Measurements from ENCODE around the gene DENND5A.
"Not testable (repeated sequence)": the region's sequence is repeated elsewhere in the genome, so short reads cannot be mapped to it uniquely, and the experiment has no call there.

Gene DENND5A

DNA sequence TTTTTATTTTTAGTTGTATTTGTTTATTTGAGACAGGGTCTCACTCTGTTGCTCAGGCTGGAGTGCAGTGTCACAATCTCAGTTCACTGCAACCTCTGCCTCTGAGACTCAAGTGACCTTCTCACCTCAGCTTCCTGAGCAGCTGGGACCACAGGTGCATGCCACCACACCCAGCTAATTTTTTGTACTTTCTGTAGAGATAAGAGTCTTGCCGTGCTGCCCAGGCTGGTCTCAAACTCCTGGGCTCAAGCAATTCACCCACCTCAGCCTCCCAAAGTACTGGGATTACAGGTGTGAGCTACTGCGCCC, 4.4 kb downstream of the DENND5A start:
- not testable (repeated sequence) for H3K4me1 ChIP-seq (ENCODE audit: control insufficient read depth, low read depth, low read length); H3K27ac ChIP-seq (ENCODE audit: low read depth, low read length); H3K4me3 ChIP-seq (ENCODE audit: low read length); H3K9ac ChIP-seq (ENCODE audit: low read length); H2BK5ac ChIP-seq (ENCODE audit: low read length); H3K79me1 ChIP-seq (ENCODE audit: low read length); H3K56ac ChIP-seq (ENCODE audit: low read length); DNase-seq; H4K8ac ChIP-seq (ENCODE audit: low read depth, low read length); H3K27me3 ChIP-seq (ENCODE audit: insufficient read depth, low read length, poor library complexity); H3K36me3 ChIP-seq (ENCODE audit: control insufficient read depth, insufficient read depth, low read length); H3K4me2 ChIP-seq (ENCODE audit: low read length); H4K5ac ChIP-seq (ENCODE audit: low read length); H2AK5ac ChIP-seq (ENCODE audit: low read length); H3K18ac ChIP-seq (ENCODE audit: low read length); H2BK15ac ChIP-seq (replicated peaks; ENCODE audit: low read depth); H3K4ac ChIP-seq (ENCODE audit: low read depth, low read length); H3K23ac ChIP-seq (ENCODE audit: low read length); H2BK120ac ChIP-seq (ENCODE audit: low read depth, low read length)
- WGBS (ENCODE audit: extremely low coverage, insufficient coverage, low lambda C conversion rate) = no CpG with 5 or more reads among the region's 2 CpGs
- H3K79me2 ChIP-seq (ENCODE audit: control insufficient read depth, insufficient read depth, low read length) = peaks cover 59% of the 10 kb centered on the region

DNA sequence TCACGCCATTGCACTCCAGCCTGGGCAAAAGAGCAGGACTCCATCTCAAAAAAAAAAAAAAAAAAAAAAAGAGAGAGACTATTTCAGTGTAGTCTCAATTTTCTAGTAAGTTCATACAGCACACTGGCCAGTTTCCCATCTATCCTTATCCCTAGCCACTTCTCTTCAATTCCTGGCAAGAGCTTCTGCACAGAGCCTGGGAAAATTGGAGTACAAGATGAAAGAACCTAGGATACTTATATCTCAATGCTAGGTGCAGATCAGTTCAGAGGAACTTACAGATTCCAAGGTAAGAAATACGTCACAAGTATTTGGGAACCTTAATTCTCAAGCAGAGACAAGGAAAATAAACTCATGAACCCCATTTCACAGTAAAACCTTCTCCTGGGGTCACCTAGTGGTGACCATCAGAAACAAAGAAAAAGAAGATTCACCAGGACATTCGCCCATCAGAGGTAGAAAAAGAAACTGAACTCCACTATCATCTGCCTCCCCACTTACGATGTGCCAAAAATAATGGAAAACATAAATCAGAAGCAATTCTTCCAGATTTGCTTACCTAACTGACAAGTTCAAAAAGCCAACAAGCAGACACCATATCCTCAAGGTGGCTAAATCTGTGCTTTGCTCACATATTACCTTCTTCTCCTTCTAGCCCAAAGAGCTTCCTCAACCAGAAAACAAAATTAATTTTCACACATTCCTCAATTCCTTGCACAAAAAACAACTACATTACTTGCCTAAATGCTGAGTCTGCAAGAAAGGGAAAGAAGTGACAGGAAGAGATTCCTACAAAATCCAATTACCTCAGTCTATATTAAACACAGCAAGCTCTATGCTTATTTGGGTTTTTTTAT, 4.9 kb downstream of the DENND5A start:
- no peaks in the 10 kb centered on the region for H3K4me1 ChIP-seq (ENCODE audit: control insufficient read depth, low read depth, low read length)
- H3K27me3 ChIP-seq (ENCODE audit: insufficient read depth, low read length, poor library complexity) = no peaks in the 10 kb centered on the region
- WGBS (ENCODE audit: extremely low coverage, insufficient coverage, low lambda C conversion rate) = no CpG with 5 or more reads among the region's 4 CpGs

DNA sequence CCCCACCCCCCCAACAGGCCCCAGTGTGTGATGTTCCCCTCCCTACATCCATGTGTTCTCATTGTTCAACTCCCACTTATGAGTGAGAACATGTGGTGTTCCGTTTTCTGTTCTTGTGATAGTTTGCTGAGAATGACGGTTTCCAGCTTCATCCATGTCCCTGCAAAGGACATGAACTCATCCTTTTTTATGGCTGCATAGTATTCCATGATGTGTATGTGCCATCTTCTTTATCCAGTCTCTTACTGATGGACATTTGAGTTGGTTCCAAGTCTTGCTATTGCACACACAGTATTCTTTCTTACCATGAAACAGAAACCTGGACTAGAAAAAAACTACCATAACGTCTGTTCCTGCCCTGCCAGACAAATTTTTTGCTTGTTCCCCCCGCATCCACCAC, 6.9 kb downstream of the DENND5A start:
- not testable (repeated sequence) for H2BK120ac ChIP-seq (ENCODE audit: low read depth, low read length); H3K18ac ChIP-seq (ENCODE audit: low read length); H3K36me3 ChIP-seq (ENCODE audit: control insufficient read depth, insufficient read depth, low read length); H4K8ac ChIP-seq (ENCODE audit: low read depth, low read length); H2AK5ac ChIP-seq (ENCODE audit: low read length); H4K5ac ChIP-seq (ENCODE audit: low read length); H3K27ac ChIP-seq (ENCODE audit: low read depth, low read length); H3K4me3 ChIP-seq (ENCODE audit: low read length); H3K4me1 ChIP-seq (ENCODE audit: control insufficient read depth, low read depth, low read length); H3K4ac ChIP-seq (ENCODE audit: low read depth, low read length); H3K23ac ChIP-seq (ENCODE audit: low read length); H3K79me1 ChIP-seq (ENCODE audit: low read length); H2BK15ac ChIP-seq (replicated peaks; ENCODE audit: low read depth); H3K4me2 ChIP-seq (ENCODE audit: low read length); H2BK5ac ChIP-seq (ENCODE audit: low read length); DNase-seq; H3K9ac ChIP-seq (ENCODE audit: low read length); H3K27me3 ChIP-seq (ENCODE audit: insufficient read depth, low read length, poor library complexity); H3K56ac ChIP-seq (ENCODE audit: low read length)
- WGBS (ENCODE audit: extremely low coverage, insufficient coverage, low lambda C conversion rate) = no CpG with 5 or more reads among the region's 4 CpGs
- H3K79me2 ChIP-seq (ENCODE audit: control insufficient read depth, insufficient read depth, low read length) = peaks cover 58% of the 10 kb centered on the region

More for the DNA sequence above, 4.9 kb downstream of the DENND5A start:
- no peak overlapping the region for H2BK120ac ChIP-seq (ENCODE audit: low read depth, low read length)
- peaks cover 4% of the 10 kb centered on the region for H3K79me1 ChIP-seq (ENCODE audit: low read length)
- no peak overlapping the region for H3K23ac ChIP-seq (ENCODE audit: low read length)
- no peak overlapping the region for H3K18ac ChIP-seq (ENCODE audit: low read length)
- no peak overlapping the region for H3K9ac ChIP-seq (ENCODE audit: low read length)
- no peak overlapping the region for H2BK5ac ChIP-seq (ENCODE audit: low read length)
- no peak overlapping the region for H4K5ac ChIP-seq (ENCODE audit: low read length)
- DNase-seq = no peak
- no peak overlapping the region for H4K8ac ChIP-seq (ENCODE audit: low read depth, low read length)
- no peak overlapping the region for H2AK5ac ChIP-seq (ENCODE audit: low read length)
- peaks cover 60% of the 10 kb centered on the region for H3K79me2 ChIP-seq (ENCODE audit: control insufficient read depth, insufficient read depth, low read length)
- no peak overlapping the region for H3K4ac ChIP-seq (ENCODE audit: low read depth, low read length)
- H3K27ac ChIP-seq (ENCODE audit: low read depth, low read length) = no peak overlapping the region
- no peak overlapping the region for H3K4me3 ChIP-seq (ENCODE audit: low read length)
- H3K36me3 ChIP-seq (ENCODE audit: control insufficient read depth, insufficient read depth, low read length) = no peaks in the 10 kb centered on the region
- no peak overlapping the region for H3K56ac ChIP-seq (ENCODE audit: low read length)
- H2BK15ac ChIP-seq (replicated peaks; ENCODE audit: low read depth) = no peak overlapping the region
- no peak overlapping the region for H3K4me2 ChIP-seq (ENCODE audit: low read length)

DNA sequence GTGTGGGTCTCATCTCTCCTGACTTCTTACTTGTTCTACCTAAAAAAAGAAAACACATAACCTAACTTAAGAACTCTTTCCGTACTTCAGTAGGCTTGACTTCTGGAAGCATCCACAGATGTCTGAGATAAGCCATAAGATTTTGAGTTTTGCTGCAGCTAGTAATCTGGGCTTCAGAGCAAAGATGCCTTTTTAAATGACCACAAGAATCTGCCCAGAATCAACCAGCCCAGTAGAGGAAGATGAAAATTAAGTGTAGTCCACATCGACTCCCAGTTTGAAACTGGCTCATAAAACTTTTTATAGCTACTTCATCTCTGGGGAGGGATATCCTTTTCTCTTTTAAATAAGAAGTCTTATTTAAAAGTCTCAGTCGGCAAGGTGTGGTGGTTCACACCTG, 10.7 kb downstream of the DENND5A start:
- Histone ChIP-seq H3K4ac (ENCODE audit: low read depth, low read length) (no peak overlapping the region), H2BK5ac (ENCODE audit: low read length) (no peak overlapping the region), H3K9ac (ENCODE audit: low read length) (no peak overlapping the region), H2BK15ac (replicated peaks; ENCODE audit: low read depth) (no peak overlapping the region), H4K5ac (ENCODE audit: low read length) (no peak overlapping the region), H3K79me1 (ENCODE audit: low read length) (peaks cover 5% of the 10 kb centered on the region), H2AK5ac (ENCODE audit: low read length) (no peak overlapping the region), H3K4me3 (ENCODE audit: low read length) (no peak overlapping the region), H3K18ac (ENCODE audit: low read length) (no peak overlapping the region), H2BK120ac (ENCODE audit: low read depth, low read length) (no peak overlapping the region), H3K36me3 (ENCODE audit: control insufficient read depth, insufficient read depth, low read length) (no peaks in the 10 kb centered on the region), H3K23ac (ENCODE audit: low read length) (no peak overlapping the region), H3K4me1 (ENCODE audit: control insufficient read depth, low read depth, low read length) (no peaks in the 10 kb centered on the region), H3K27ac (ENCODE audit: low read depth, low read length) (no peak overlapping the region), H3K4me2 (ENCODE audit: low read length) (no peak overlapping the region), H3K79me2 (ENCODE audit: control insufficient read depth, insufficient read depth, low read length) (peaks cover 43% of the 10 kb centered on the region), H3K56ac (ENCODE audit: low read length) (no peak overlapping the region), H3K27me3 (ENCODE audit: insufficient read depth, low read length, poor library complexity) (no peaks in the 10 kb centered on the region), H4K8ac (ENCODE audit: low read depth, low read length) (no peak overlapping the region)
- DNase-seq = no peak
- no CpG with 5 or more reads among the region's 3 CpGs for WGBS (ENCODE audit: extremely low coverage, insufficient coverage, low lambda C conversion rate)

DNA sequence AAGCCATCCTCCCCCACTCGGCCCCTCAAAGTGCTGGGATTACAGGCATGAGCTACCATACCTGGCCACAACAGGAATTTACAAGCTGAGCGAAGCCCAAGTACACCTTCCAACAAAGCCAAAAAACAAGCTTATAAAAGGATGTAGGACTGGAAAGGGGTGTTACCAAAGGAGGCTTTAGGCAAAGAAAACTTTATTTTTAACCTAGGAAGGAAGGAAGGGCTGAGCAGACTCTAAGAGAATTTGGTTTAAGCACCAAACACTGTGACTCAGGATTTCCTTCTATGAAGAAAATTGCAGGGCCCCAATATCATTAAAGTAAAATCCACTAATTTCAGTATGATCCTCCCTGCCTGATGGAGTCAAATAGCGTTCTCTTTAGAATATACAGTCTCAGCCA, 12.1 kb downstream of the DENND5A start:
- Histone ChIP-seq H4K8ac (ENCODE audit: low read depth, low read length) (no peak overlapping the region), H3K79me2 (ENCODE audit: control insufficient read depth, insufficient read depth, low read length) (peaks cover 41% of the 10 kb centered on the region), H3K4me3 (ENCODE audit: low read length) (no peak overlapping the region), H3K4me1 (ENCODE audit: control insufficient read depth, low read depth, low read length) (no peaks in the 10 kb centered on the region), H3K79me1 (ENCODE audit: low read length) (peaks cover 4% of the 10 kb centered on the region), H3K18ac (ENCODE audit: low read length) (no peak overlapping the region), H3K9ac (ENCODE audit: low read length) (no peak overlapping the region), H2BK120ac (ENCODE audit: low read depth, low read length) (no peak overlapping the region), H3K4me2 (ENCODE audit: low read length) (no peak overlapping the region), H3K27me3 (ENCODE audit: insufficient read depth, low read length, poor library complexity) (no peaks in the 10 kb centered on the region), H2BK5ac (ENCODE audit: low read length) (no peak overlapping the region), H2BK15ac (replicated peaks; ENCODE audit: low read depth) (no peak overlapping the region), H3K27ac (ENCODE audit: low read depth, low read length) (no peak overlapping the region), H4K5ac (ENCODE audit: low read length) (no peak overlapping the region), H3K36me3 (ENCODE audit: control insufficient read depth, insufficient read depth, low read length) (no peaks in the 10 kb centered on the region), H3K4ac (ENCODE audit: low read depth, low read length) (no peak overlapping the region), H2AK5ac (ENCODE audit: low read length) (no peak overlapping the region), H3K23ac (ENCODE audit: low read length) (no peak overlapping the region), H3K56ac (ENCODE audit: low read length) (no peak overlapping the region)
- no CpG with 5 or more reads among the region's 3 CpGs for WGBS (ENCODE audit: extremely low coverage, insufficient coverage, low lambda C conversion rate)
- DNase-seq = no peak

DNA sequence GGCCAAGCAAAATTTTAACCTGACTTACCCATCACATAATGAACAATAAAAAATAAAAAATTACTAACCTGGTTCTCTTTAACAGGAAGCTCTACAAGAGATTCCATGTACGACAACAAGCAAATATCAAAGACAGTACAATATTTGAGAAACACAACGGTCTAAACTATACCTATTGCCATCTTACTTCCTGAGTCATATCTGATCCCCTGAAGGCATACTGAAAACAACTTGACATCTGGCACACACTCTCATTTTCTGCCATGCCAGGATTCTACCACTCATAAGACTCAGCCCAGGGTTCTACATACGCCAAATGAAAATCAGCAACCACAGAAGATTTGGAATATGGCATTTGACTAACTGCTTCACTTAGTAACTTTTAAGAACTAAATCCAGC, 13.8 kb downstream of the DENND5A start:
- Histone ChIP-seq H3K79me2 (ENCODE audit: control insufficient read depth, insufficient read depth, low read length) (peaks cover 44% of the 10 kb centered on the region), H2AK5ac (ENCODE audit: low read length) (no peak overlapping the region), H3K4me1 (ENCODE audit: control insufficient read depth, low read depth, low read length) (no peaks in the 10 kb centered on the region), H3K9ac (ENCODE audit: low read length) (no peak overlapping the region), H3K23ac (ENCODE audit: low read length) (no peak overlapping the region), H3K56ac (ENCODE audit: low read length) (no peak overlapping the region), H3K79me1 (ENCODE audit: low read length) (peaks cover 4% of the 10 kb centered on the region), H3K36me3 (ENCODE audit: control insufficient read depth, insufficient read depth, low read length) (no peaks in the 10 kb centered on the region), H3K4me2 (ENCODE audit: low read length) (no peak overlapping the region), H3K27ac (ENCODE audit: low read depth, low read length) (no peak overlapping the region), H4K8ac (ENCODE audit: low read depth, low read length) (no peak overlapping the region), H3K18ac (ENCODE audit: low read length) (no peak overlapping the region), H3K4ac (ENCODE audit: low read depth, low read length) (no peak overlapping the region), H2BK5ac (ENCODE audit: low read length) (no peak overlapping the region), H3K4me3 (ENCODE audit: low read length) (no peak overlapping the region), H3K27me3 (ENCODE audit: insufficient read depth, low read length, poor library complexity) (no peaks in the 10 kb centered on the region), H2BK120ac (ENCODE audit: low read depth, low read length) (no peak overlapping the region), H2BK15ac (replicated peaks; ENCODE audit: low read depth) (no peak overlapping the region), H4K5ac (ENCODE audit: low read length) (no peak overlapping the region)
- WGBS (ENCODE audit: extremely low coverage, insufficient coverage, low lambda C conversion rate) = no CpG with 5 or more reads among the region's 3 CpGs
- no peak for DNase-seq
